H9 (cell line): ENCODE measurements around the gene HBP1. TPM values are rescaled to one million over a fixed set of nuclear protein-coding genes. Genes with fewer than 3 reads are reported as not detected.

Source experiments
- DNase-seq: peaks from one replicate; pipeline ENCODE4 v3.0.0-alpha.2; 2017
- H2AFZ ChIP-seq: one replicate; pipeline ENCODE4 v1.6.1; 2013; ENCODE audit warnings: mild to moderate bottlenecking, low read length, control low read depth, moderate library complexity
- H2AK5ac ChIP-seq: 2 replicates; pipeline ENCODE4 v1.6.1; 2013; ENCODE audit warnings: low read length, control low read depth, mixed read lengths; ENCODE audit not compliant: insufficient read length
- H2BK120ac ChIP-seq: one replicate; pipeline ENCODE4 v1.6.1; 2013; ENCODE audit warnings: low read depth, mild to moderate bottlenecking, low read length, control low read depth, inconsistent platforms; ENCODE audit not compliant: poor library complexity, severe bottlenecking
- H2BK12ac ChIP-seq: 2 replicates; pipeline ENCODE4 v1.6.1; 2013; ENCODE audit warnings: low read length, control low read depth, mixed read lengths, low read depth; ENCODE audit not compliant: insufficient read length
- H2BK15ac ChIP-seq: 2 replicates; pipeline ENCODE4 v1.6.1; 2013; ENCODE audit warnings: low read depth, low read length, control low read depth
- H2BK20ac ChIP-seq: one replicate; pipeline ENCODE4 v1.6.1; 2013; ENCODE audit warnings: low read depth, mild to moderate bottlenecking, low read length, control low read depth, inconsistent platforms; ENCODE audit not compliant: poor library complexity, severe bottlenecking
- H2BK5ac ChIP-seq: 2 replicates; pipeline ENCODE4 v1.6.1; 2013; ENCODE audit warnings: low read length, control low read depth, mixed read lengths; ENCODE audit not compliant: insufficient read length
- H3K14ac ChIP-seq: 2 replicates; pipeline ENCODE4 v1.6.1; 2013; ENCODE audit warnings: low read length, control low read depth; ENCODE audit not compliant: insufficient read depth
- H3K18ac ChIP-seq: 2 replicates; pipeline ENCODE4 v1.6.1; 2013; ENCODE audit warnings: low read depth, mild to moderate bottlenecking, mixed read lengths, low read length, control low read depth; ENCODE audit not compliant: insufficient read length
- H3K23ac ChIP-seq: 2 replicates; pipeline ENCODE4 v1.6.1; 2013; ENCODE audit warnings: low read length, control low read depth, mixed read lengths, low read depth; ENCODE audit not compliant: insufficient read length
- H3K23me2 ChIP-seq: 2 replicates; pipeline ENCODE4 v1.6.1; 2013; ENCODE audit warnings: low read depth, mild to moderate bottlenecking, mixed read lengths, low read length, control low read depth; ENCODE audit not compliant: insufficient read length, poor library complexity, severe bottlenecking
- H3K27ac ChIP-seq: 2 replicates; pipeline ENCODE4 v1.5.1; 2013; ENCODE audit warnings: low read length, control low read depth, mixed read lengths, low read depth; ENCODE audit not compliant: insufficient read length
- H3K27me3 ChIP-seq: 2 replicates; pipeline ENCODE4 v1.6.1; 2013; ENCODE audit warnings: low read length, control low read depth, inconsistent platforms; ENCODE audit not compliant: insufficient read depth
- H3K4ac ChIP-seq: 2 replicates; pipeline ENCODE4 v1.6.1; 2013; ENCODE audit warnings: low read depth, mild to moderate bottlenecking, control low read depth, inconsistent platforms, low read length, moderate library complexity
- H3K4me1 ChIP-seq: 2 replicates; pipeline ENCODE4 v1.6.1; 2013; ENCODE audit warnings: low read length, control low read depth, inconsistent platforms; ENCODE audit not compliant: insufficient read depth
- H3K4me2 ChIP-seq: 2 replicates; pipeline ENCODE4 v1.6.1; 2013; ENCODE audit warnings: low read length, control low read depth, mixed read lengths; ENCODE audit not compliant: insufficient read length, insufficient read depth
- H3K56ac ChIP-seq: 2 replicates; pipeline ENCODE4 v1.6.1; 2013; ENCODE audit warnings: low read depth, mild to moderate bottlenecking, mixed read lengths, low read length, control low read depth; ENCODE audit not compliant: insufficient read length
- H3K79me1 ChIP-seq: 2 replicates; pipeline ENCODE4 v1.6.1; 2013; ENCODE audit warnings: low read depth, mild to moderate bottlenecking, moderate library complexity, low read length, control low read depth, inconsistent platforms; ENCODE audit not compliant: insufficient read depth, poor library complexity, severe bottlenecking
- H3K79me2 ChIP-seq: 2 replicates; pipeline ENCODE4 v1.6.1; 2013; ENCODE audit warnings: low read length, control low read depth, inconsistent platforms; ENCODE audit not compliant: insufficient read depth
- H3K9ac ChIP-seq: 2 replicates; pipeline ENCODE4 v1.6.1; 2013; ENCODE audit warnings: low read length, control low read depth, mixed read lengths; ENCODE audit not compliant: insufficient read length; ENCODE audit errors: extremely low read depth
- H3K9me3 ChIP-seq: one replicate; pipeline ENCODE4 v1.6.1; 2013; ENCODE audit warnings: low read depth, low read length, inconsistent platforms; ENCODE audit not compliant: control insufficient read depth
- H3T11ph ChIP-seq: one replicate; pipeline ENCODE4 v1.6.1; 2013; ENCODE audit warnings: mild to moderate bottlenecking, low read length, control low read depth, inconsistent platforms
- H4K20me1 ChIP-seq: one replicate; pipeline ENCODE4 v1.6.1; 2013; ENCODE audit not compliant: control insufficient read depth, insufficient read length, insufficient read depth
- H4K5ac ChIP-seq: 2 replicates; pipeline ENCODE4 v1.6.1; 2013; ENCODE audit warnings: low read depth, mild to moderate bottlenecking, mixed read lengths, low read length, control low read depth; ENCODE audit not compliant: insufficient read length
- H4K8ac ChIP-seq: replicated peaks from 2 replicates; pipeline ENCODE4 v1.6.1; 2013; ENCODE audit warnings: low read length, control low read depth, mixed read lengths, low read depth; ENCODE audit not compliant: insufficient read length
- H4K91ac ChIP-seq: 2 replicates; pipeline ENCODE4 v1.6.1; 2013; ENCODE audit warnings: low read depth, mild to moderate bottlenecking, moderate library complexity, mixed read lengths, low read length, control low read depth; ENCODE audit not compliant: insufficient read length
- H3K27ac Mint-ChIP-seq, 3 experiments: 2 replicates in 2 of 3; 3 replicates in 1 of 3; pipeline ENCODE4 v1.8.0; 2020 to 2021; ENCODE audit warnings: mixed read lengths in 3 of 3, mild to moderate bottlenecking in 1 of 3, moderate library complexity in 1 of 3
- H3K27me3 Mint-ChIP-seq: 2 replicates; pipeline ENCODE4 v1.8.0; 2021; ENCODE audit warnings: low read depth, mild to moderate bottlenecking, moderate library complexity, mixed read lengths
- H3K36me3 Mint-ChIP-seq, 3 experiments: 2 replicates in 2 of 3; 3 replicates in 1 of 3; pipeline ENCODE4 v1.8.0; 2020 to 2021; ENCODE audit warnings: low read depth in 3 of 3, mixed read lengths in 3 of 3; ENCODE audit not compliant: insufficient read depth in 1 of 3
- H3K4me1 Mint-ChIP-seq, 2 experiments: 2 replicates each; pipeline ENCODE4 v1.8.0; 2020; ENCODE audit warnings: mixed read lengths in 2 of 2
- H3K4me3 Mint-ChIP-seq, 2 experiments: 2 replicates in 1 of 2; 3 replicates in 1 of 2; pipeline ENCODE4 v1.8.0; 2020 to 2021; ENCODE audit warnings: mild to moderate bottlenecking in 2 of 2, mixed read lengths in 2 of 2, moderate library complexity in 1 of 2
- H3K9me3 Mint-ChIP-seq, 2 experiments: 2 replicates in 1 of 2; 3 replicates in 1 of 2; pipeline ENCODE4 v1.8.0; 2020; ENCODE audit warnings: mild to moderate bottlenecking in 2 of 2, mixed read lengths in 2 of 2, moderate library complexity in 1 of 2
- WGBS: extraction: QIAGEN DNeasy Blood & Tissue Kit; methylation state at CpG from one replicate; pipeline ENCODE4 v1.1.7; 2013; ENCODE audit warnings: missing lambda C conversion rate, low lambda C conversion rate, mixed read lengths; ENCODE audit not compliant: insufficient read length; ENCODE audit errors: extremely low coverage; 5-methylcytosine and 5-hydroxymethylcytosine counted together
- total RNA-seq: library from RNA; stranded (reverse); gene quantifications from 2 replicates; pipeline ENCODE4 v1.2.1, GENCODE V29; 2021
- TF ChIP-seq, protein P1 (sequence below): fragments of 200-600 bp; sonication (generic); conservative IDR thresholded peaks from 3 replicates; pipeline ENCODE4 v1.8.0; 2021; ENCODE audit warnings: antibody characterized with exemption, mild to moderate bottlenecking

HBP1 gene
- total RNA-seq, 1 experiment from 2014 or later: 27.6 TPM

- H3K36me3 Mint-ChIP-seq: peaks cover 28 to 37% (median 29%) of the 10 kb centered on the region in 3 experiments
These were observed 73.5 kb downstream of the HBP1 start for GRCh38 chr7:107242267-107242666.

More at GRCh38 chr7:107242267-107242666, 73.5 kb downstream of the HBP1 start:
- Histone ChIP-seq H3K23me2 (no peaks in the 10 kb centered on the region), H3K79me2 (no peaks in the 10 kb centered on the region), H2AFZ (no peak overlapping the region), H4K5ac (no peak overlapping the region), H3K4ac (no peak overlapping the region), H3K4me1 (no peaks in the 10 kb centered on the region), H3K14ac (no peak overlapping the region), H2BK20ac (no peak overlapping the region), H3K27ac (no peak overlapping the region), H2BK15ac (no peak overlapping the region), H3K18ac (no peak overlapping the region), H4K8ac (no peak overlapping the region), H3T11ph (no peak overlapping the region), H3K23ac (no peak overlapping the region), H2BK12ac (no peak overlapping the region), H2AK5ac (no peak overlapping the region), H3K27me3 (no peaks in the 10 kb centered on the region), H3K9me3 (no peaks in the 10 kb centered on the region), H4K20me1 (no peaks in the 10 kb centered on the region), H3K9ac (no peak overlapping the region), H3K4me2 (no peak overlapping the region), H2BK120ac (no peak overlapping the region), H4K91ac (no peak overlapping the region), H3K79me1 (no peaks in the 10 kb centered on the region), H2BK5ac (no peak overlapping the region), H3K56ac (no peak overlapping the region)
- DNase-seq: no peak
- no CpG with 5 or more reads among the region's 4 CpGs for WGBS
- H3K4me1 Mint-ChIP-seq: peaks cover 0 to 8% of the 10 kb centered on the region in 2 experiments; a peak in 1 of 4 replicates
- no peak overlapping the region for H3K4me3 Mint-ChIP-seq
- H3K9me3 Mint-ChIP-seq: peaks cover 16 to 20% of the 10 kb centered on the region in 2 experiments; a peak in 4 of 5 replicates
- TF ChIP-seq, protein P1, sequence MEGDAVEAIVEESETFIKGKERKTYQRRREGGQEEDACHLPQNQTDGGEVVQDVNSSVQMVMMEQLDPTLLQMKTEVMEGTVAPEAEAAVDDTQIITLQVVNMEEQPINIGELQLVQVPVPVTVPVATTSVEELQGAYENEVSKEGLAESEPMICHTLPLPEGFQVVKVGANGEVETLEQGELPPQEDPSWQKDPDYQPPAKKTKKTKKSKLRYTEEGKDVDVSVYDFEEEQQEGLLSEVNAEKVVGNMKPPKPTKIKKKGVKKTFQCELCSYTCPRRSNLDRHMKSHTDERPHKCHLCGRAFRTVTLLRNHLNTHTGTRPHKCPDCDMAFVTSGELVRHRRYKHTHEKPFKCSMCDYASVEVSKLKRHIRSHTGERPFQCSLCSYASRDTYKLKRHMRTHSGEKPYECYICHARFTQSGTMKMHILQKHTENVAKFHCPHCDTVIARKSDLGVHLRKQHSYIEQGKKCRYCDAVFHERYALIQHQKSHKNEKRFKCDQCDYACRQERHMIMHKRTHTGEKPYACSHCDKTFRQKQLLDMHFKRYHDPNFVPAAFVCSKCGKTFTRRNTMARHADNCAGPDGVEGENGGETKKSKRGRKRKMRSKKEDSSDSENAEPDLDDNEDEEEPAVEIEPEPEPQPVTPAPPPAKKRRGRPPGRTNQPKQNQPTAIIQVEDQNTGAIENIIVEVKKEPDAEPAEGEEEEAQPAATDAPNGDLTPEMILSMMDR: no peak
- H3K27ac Mint-ChIP-seq: peak overlapping the region; percentile 7 to 75 (median 38); a peak in 4 of 7 replicates
- H3K27me3 Mint-ChIP-seq: no peaks in the 10 kb centered on the region
